GM13977 (cell line): ENCODE results near the gene ARHGAP10.

ENCODE experiments used
- DNase-seq: peaks from one replicate; pipeline ENCODE4 v3.0.0; 2012; ENCODE audit warnings: low spot score
- CTCF ChIP-seq: IDR thresholded peaks from 2 replicates; pipeline ENCODE4 v1.5.1; 2012; ENCODE audit warnings: mild to moderate bottlenecking, control low read depth; ENCODE audit not compliant: insufficient read depth; ENCODE audit errors: extremely low read depth, missing control alignments
- in situ Hi-C: fragments of 300-500 bp; cut with MboI; formaldehyde crosslinking; loops from one replicate; pipeline ENCODE4 v1.12.0; 2022; ENCODE audit warnings: low sequenced_read_pairs, low pct_unique_long_range_greater_than_20kb, mixed read lengths, inconsistent platforms; ENCODE audit not compliant: unreplicated experiment

The ARHGAP10 gene

GRCh38 chr4:147761218-147761883 lies 29.5 kb downstream of the ARHGAP10 start:
- TF ChIP-seq CTCF, result no peak
- DNase-seq, result no peak
- in situ Hi-C loops, result no loop called here

GRCh38 chr4:147764337-147764736 lies 32.4 kb downstream of the ARHGAP10 start:
- no peak for TF ChIP-seq CTCF
- in situ Hi-C loops, result no loop called here
- no peak for DNase-seq

- TF ChIP-seq CTCF, result no peak
- DNase-seq, result no peak
- in situ Hi-C loops, result no loop called here
Measured at GRCh38 chr4:147765121-147765529, 33.2 kb downstream of the ARHGAP10 start.

GRCh38 chr4:147768113-147768512 lies 36.2 kb downstream of the ARHGAP10 start:
- TF ChIP-seq CTCF, result no peak
- DNase-seq, result no peak
- in situ Hi-C loops, result no loop called here

- DNase-seq, result no peak
- in situ Hi-C loops, result no loop called here
Measured at GRCh38 chr4:147769386-147769785, 37.5 kb downstream of the ARHGAP10 start.

GRCh38 chr4:147770831-147771230 lies 38.9 kb downstream of the ARHGAP10 start:
- TF ChIP-seq CTCF, result no peak
- no peak for DNase-seq
- in situ Hi-C loops, result no loop called here

More at GRCh38 chr4:147769386-147769785, 37.5 kb downstream of the ARHGAP10 start:
- no peak for TF ChIP-seq CTCF

GRCh38 chr4:147772056-147772455 lies 40.2 kb downstream of the ARHGAP10 start:
- TF ChIP-seq CTCF, result no peak
- in situ Hi-C loops, result no loop called here
- DNase-seq, result no peak
